ENCODE data around the gene BUB1.

GRCh38 chr2:110712737-110713136 is 34.9 kb upstream of the BUB1 start:
- TF ChIP-seq CTCF (IDR thresholded peaks at IDR 0.05): no peak
- no peak for TF ChIP-seq POLR2A (IDR thresholded peaks at IDR 0.05)
- TF ChIP-seq POLR2AphosphoS5 (IDR thresholded peaks at IDR 0.05): no peak
